ENCODE results near the gene TSC1.

The TSC1 gene

GRCh38 chr9:132927704-132928103, 16.7 kb downstream of the TSC1 start:
- no peak overlapping the region for H3K27ac Mint-ChIP-seq
- H3K27me3 Mint-ChIP-seq, result no peaks in the 10 kb centered on the region
- peaks cover 22% of the 10 kb centered on the region for H3K36me3 Mint-ChIP-seq
- peaks cover 1% of the 10 kb centered on the region for H3K4me1 Mint-ChIP-seq (ENCODE audit: low read depth)
- no peaks in the 10 kb centered on the region for H3K9me3 Mint-ChIP-seq (ENCODE audit: low read depth)
- H3K4me3 Mint-ChIP-seq, result no peak overlapping the region

- Mint-ChIP-seq H3K27ac (no peak overlapping the region), H3K36me3 (peaks cover 28% of the 10 kb centered on the region), H3K4me3 (no peak overlapping the region), H3K27me3 (no peaks in the 10 kb centered on the region), H3K9me3 (ENCODE audit: low read depth) (no peaks in the 10 kb centered on the region), H3K4me1 (ENCODE audit: low read depth) (no peaks in the 10 kb centered on the region)
Observed at GRCh38 chr9:132923346-132923902, 21.0 kb downstream of the TSC1 start.

- Mint-ChIP-seq H3K36me3 (peaks cover 32% of the 10 kb centered on the region), H3K9me3 (ENCODE audit: low read depth) (no peaks in the 10 kb centered on the region), H3K27ac (no peak overlapping the region), H3K4me1 (ENCODE audit: low read depth) (no peaks in the 10 kb centered on the region), H3K4me3 (no peak overlapping the region), H3K27me3 (no peaks in the 10 kb centered on the region)
Observed at GRCh38 chr9:132919614-132920268, 24.7 kb downstream of the TSC1 start.

GRCh38 chr9:132914924-132915323, 29.5 kb downstream of the TSC1 start:
- Mint-ChIP-seq H3K27ac (no peak overlapping the region), H3K27me3 (no peaks in the 10 kb centered on the region), H3K4me1 (ENCODE audit: low read depth) (no peaks in the 10 kb centered on the region), H3K4me3 (no peak overlapping the region), H3K36me3 (peaks cover 30% of the 10 kb centered on the region), H3K9me3 (ENCODE audit: low read depth) (no peaks in the 10 kb centered on the region)

GRCh38 chr9:132912131-132912530, 32.3 kb downstream of the TSC1 start:
- H3K9me3 Mint-ChIP-seq (ENCODE audit: low read depth), result no peaks in the 10 kb centered on the region
- H3K27ac Mint-ChIP-seq, result no peak overlapping the region
- no peak overlapping the region for H3K4me3 Mint-ChIP-seq
- no peaks in the 10 kb centered on the region for H3K27me3 Mint-ChIP-seq
- peaks cover 12% of the 10 kb centered on the region for H3K4me1 Mint-ChIP-seq (ENCODE audit: low read depth)
- peaks cover 20% of the 10 kb centered on the region for H3K36me3 Mint-ChIP-seq

GRCh38 chr9:132910376-132910775, 34.0 kb downstream of the TSC1 start:
- no peak overlapping the region for H3K4me3 Mint-ChIP-seq
- peaks cover 12% of the 10 kb centered on the region for H3K4me1 Mint-ChIP-seq (ENCODE audit: low read depth)
- no peak overlapping the region for H3K27ac Mint-ChIP-seq
- no peaks in the 10 kb centered on the region for H3K27me3 Mint-ChIP-seq
- H3K9me3 Mint-ChIP-seq (ENCODE audit: low read depth), result no peaks in the 10 kb centered on the region
- H3K36me3 Mint-ChIP-seq, result peaks cover 13% of the 10 kb centered on the region

GRCh38 chr9:132909311-132909710, 35.1 kb downstream of the TSC1 start:
- Mint-ChIP-seq H3K36me3 (peaks cover 12% of the 10 kb centered on the region), H3K27me3 (no peaks in the 10 kb centered on the region), H3K27ac (no peak overlapping the region), H3K9me3 (ENCODE audit: low read depth) (no peaks in the 10 kb centered on the region), H3K4me3 (no peak overlapping the region), H3K4me1 (ENCODE audit: low read depth) (peaks cover 12% of the 10 kb centered on the region)

GRCh38 chr9:132908635-132909034, 35.8 kb downstream of the TSC1 start:
- Mint-ChIP-seq H3K36me3 (peaks cover 13% of the 10 kb centered on the region), H3K4me3 (no peak overlapping the region), H3K27me3 (no peaks in the 10 kb centered on the region), H3K27ac (no peak overlapping the region), H3K4me1 (ENCODE audit: low read depth) (peaks cover 12% of the 10 kb centered on the region), H3K9me3 (ENCODE audit: low read depth) (no peaks in the 10 kb centered on the region)

GRCh38 chr9:132905726-132906125, 38.7 kb downstream of the TSC1 start:
- Mint-ChIP-seq H3K36me3 (peaks cover 7% of the 10 kb centered on the region), H3K4me3 (no peak overlapping the region), H3K27ac (no peak overlapping the region), H3K27me3 (no peaks in the 10 kb centered on the region), H3K9me3 (ENCODE audit: low read depth) (no peaks in the 10 kb centered on the region), H3K4me1 (ENCODE audit: low read depth) (peaks cover 15% of the 10 kb centered on the region)

- no peak overlapping the region for H3K4me3 Mint-ChIP-seq
- peaks cover 9% of the 10 kb centered on the region for H3K36me3 Mint-ChIP-seq
- no peaks in the 10 kb centered on the region for H3K9me3 Mint-ChIP-seq (ENCODE audit: low read depth)
- no peaks in the 10 kb centered on the region for H3K27me3 Mint-ChIP-seq
- H3K27ac Mint-ChIP-seq, result no peak overlapping the region
- H3K4me1 Mint-ChIP-seq (ENCODE audit: low read depth), result peaks cover 10% of the 10 kb centered on the region
Observed at GRCh38 chr9:132903574-132904492, 40.6 kb downstream of the TSC1 start.

GRCh38 chr9:132901858-132902831, 42.3 kb downstream of the TSC1 start:
- Mint-ChIP-seq H3K27me3 (no peaks in the 10 kb centered on the region), H3K4me1 (ENCODE audit: low read depth) (peaks cover 3% of the 10 kb centered on the region), H3K9me3 (ENCODE audit: low read depth) (no peaks in the 10 kb centered on the region), H3K4me3 (no peak overlapping the region), H3K36me3 (peaks cover 11% of the 10 kb centered on the region), H3K27ac (no peak overlapping the region)

GRCh38 chr9:132898051-132898450, 46.4 kb downstream of the TSC1 start:
- no peak overlapping the region for H3K27ac Mint-ChIP-seq
- no peaks in the 10 kb centered on the region for H3K27me3 Mint-ChIP-seq
- H3K9me3 Mint-ChIP-seq (ENCODE audit: low read depth), result no peaks in the 10 kb centered on the region
- peaks cover 10% of the 10 kb centered on the region for H3K36me3 Mint-ChIP-seq
- H3K4me3 Mint-ChIP-seq, result no peak overlapping the region
- peaks cover 3% of the 10 kb centered on the region for H3K4me1 Mint-ChIP-seq (ENCODE audit: low read depth)

- Mint-ChIP-seq H3K36me3 (peaks cover 9% of the 10 kb centered on the region), H3K27ac (no peak overlapping the region), H3K27me3 (no peaks in the 10 kb centered on the region), H3K4me1 (ENCODE audit: low read depth) (peaks cover 2% of the 10 kb centered on the region), H3K9me3 (ENCODE audit: low read depth) (no peaks in the 10 kb centered on the region), H3K4me3 (no peak overlapping the region)
Observed at GRCh38 chr9:132896906-132897305, 47.5 kb downstream of the TSC1 start.

GRCh38 chr9:132896264-132896663, 48.2 kb downstream of the TSC1 start:
- Mint-ChIP-seq H3K4me3 (no peak overlapping the region), H3K4me1 (ENCODE audit: low read depth) (no peaks in the 10 kb centered on the region), H3K27me3 (no peaks in the 10 kb centered on the region), H3K9me3 (ENCODE audit: low read depth) (no peaks in the 10 kb centered on the region), H3K27ac (no peak overlapping the region), H3K36me3 (peaks cover 7% of the 10 kb centered on the region)
